AG04450 (cell line): ENCODE measurements around the gene EDC3. TPM values are rescaled to one million over a fixed set of nuclear protein-coding genes. Genes with fewer than 3 reads are reported as not detected.

Experiments
- CTCF ChIA-PET: fragments of 300-600, 350-600 bp; formaldehyde crosslinking; extraction: SDS; loops from one replicate; lab custom pipeline; 2022; ENCODE audit warnings: antibody characterized with exemption, inconsistent platforms; lab: Charles Lee
- POLR2A ChIA-PET: fragments of 350-600 bp; formaldehyde crosslinking; extraction: SDS; loops from one replicate; lab custom pipeline; 2021; ENCODE audit warnings: antibody characterized with exemption, inconsistent platforms; lab: Yijun Ruan, JAX
- DNase-seq: peaks from one replicate; pipeline ENCODE4 v3.0.0-alpha.2; 2011; ENCODE audit warnings: low read depth, low spot score
- H3K27ac ChIP-seq: one replicate; pipeline ENCODE4 v1.5.1; 2012; ENCODE audit warnings: low read depth, low read length, control low read depth
- H3K27me3 ChIP-seq: one replicate; pipeline ENCODE4 v1.6.0; 2012; ENCODE audit warnings: low read length; ENCODE audit not compliant: control insufficient read depth, insufficient read depth
- H3K4me3 ChIP-seq: 2 replicates; pipeline ENCODE4 v1.5.1; 2011; ENCODE audit warnings: mild to moderate bottlenecking, low read depth, low read length, control low read depth
- H3K9me3 ChIP-seq: 2 replicates; pipeline ENCODE4 v1.5.1; 2012; ENCODE audit warnings: low read length; ENCODE audit not compliant: control insufficient read depth, insufficient read depth
- CTCF ChIP-seq: IDR thresholded peaks from 2 replicates; pipeline ENCODE4 v1.5.1; 2011; ENCODE audit warnings: low read depth, low read length, control low read depth, inconsistent platforms
- polyA plus RNA-seq: library from polyadenylated mRNA; depleted of rRNA; stranded (reverse); fragments of >200 nt; gene quantifications from 2 replicates; pipeline ENCODE4 v1.2.3, GENCODE V29; 2011; rRNA removed

EDC3 gene
- polyA plus RNA-seq, 1 experiment, result 37.1 TPM

DNA sequence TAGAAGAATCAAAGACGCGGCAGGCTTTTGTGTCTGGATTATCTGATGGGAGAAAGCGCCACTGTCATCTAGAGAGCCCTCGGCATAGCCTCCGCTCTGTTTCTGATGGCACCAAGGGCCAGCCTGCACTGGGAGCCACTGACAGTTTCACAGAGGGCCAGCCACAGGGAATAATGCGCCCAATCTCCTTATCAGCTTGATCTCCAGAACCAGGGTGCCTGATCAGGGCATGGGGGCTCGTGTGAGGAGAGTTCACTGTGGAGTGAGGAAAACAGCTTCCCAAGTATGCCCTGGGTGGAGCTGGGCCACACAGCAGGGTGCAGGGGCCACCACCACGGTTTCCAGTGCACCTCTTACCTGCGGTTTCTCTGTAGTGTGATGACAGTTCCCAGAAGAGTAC is 110.0 kb downstream of the EDC3 start:
- ChIA-PET POLR2A (no interaction called here), CTCF (no interaction called here)
- H3K9me3 ChIP-seq, result no peaks in the 10 kb centered on the region
- DNase-seq, result no peak
- H3K27ac ChIP-seq, result no peak overlapping the region
- TF ChIP-seq CTCF, result no peak
- no peak overlapping the region for H3K4me3 ChIP-seq
- H3K27me3 ChIP-seq, result no peaks in the 10 kb centered on the region

DNA sequence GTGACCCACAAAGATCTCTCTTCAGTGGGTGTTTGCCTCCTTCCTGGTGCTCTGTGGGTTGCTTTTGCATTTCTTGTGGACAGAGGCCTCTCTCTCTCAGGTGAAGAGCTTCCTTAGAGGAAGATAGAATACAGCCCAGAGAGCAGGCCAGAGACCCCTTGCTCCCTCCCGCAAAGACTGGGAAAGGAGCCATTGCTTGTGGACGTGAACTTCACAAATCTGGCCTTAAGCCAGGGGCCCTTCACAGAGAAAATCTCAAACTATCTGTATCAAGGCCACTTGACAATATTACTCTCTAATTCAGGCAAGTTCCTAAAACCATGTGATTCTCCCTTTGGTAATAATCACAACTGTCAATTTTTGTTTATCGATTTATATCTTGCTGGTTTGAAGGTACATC is 110.6 kb downstream of the EDC3 start:
- ChIA-PET POLR2A (interaction anchor here (0.7 kb wide), 1 partner anchor 13 kb away, joined by 3 read pairs; no protein-coding TSS in a partner anchor), CTCF (no interaction called here)
- no peak for TF ChIP-seq CTCF
- no peak for DNase-seq
- Histone ChIP-seq H3K9me3 (no peaks in the 10 kb centered on the region), H3K27ac (no peak overlapping the region), H3K27me3 (no peaks in the 10 kb centered on the region), H3K4me3 (no peak overlapping the region)

DNA sequence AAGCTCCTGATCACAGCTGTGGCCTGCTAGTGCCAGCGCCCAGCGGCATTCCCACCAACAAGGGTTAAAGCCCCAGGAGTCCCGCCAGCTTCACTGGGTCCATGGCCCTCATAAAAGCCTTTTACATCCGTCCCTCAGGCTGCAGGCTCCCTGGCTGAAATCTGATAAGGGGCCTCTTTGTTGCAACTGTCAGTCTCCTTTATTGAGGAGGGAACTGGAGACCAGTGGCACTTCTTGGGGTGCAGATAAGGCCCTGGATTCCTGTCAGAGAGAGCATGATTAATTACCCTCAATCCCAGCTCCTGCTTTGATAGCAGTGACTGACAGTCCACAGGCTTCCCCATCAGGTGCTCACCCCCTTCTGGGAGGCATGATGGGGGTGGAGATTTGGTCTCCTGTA is 111.0 kb downstream of the EDC3 start:
- DNase-seq, result no peak
- Histone ChIP-seq H3K9me3 (no peaks in the 10 kb centered on the region), H3K4me3 (no peak overlapping the region), H3K27ac (no peak overlapping the region), H3K27me3 (no peaks in the 10 kb centered on the region)
- ChIA-PET CTCF (no interaction called here), POLR2A (interaction anchor here (0.7 kb wide), 1 partner anchor 13 kb away, joined by 3 read pairs; no protein-coding TSS in a partner anchor)
- TF ChIP-seq CTCF, result no peak

DNA sequence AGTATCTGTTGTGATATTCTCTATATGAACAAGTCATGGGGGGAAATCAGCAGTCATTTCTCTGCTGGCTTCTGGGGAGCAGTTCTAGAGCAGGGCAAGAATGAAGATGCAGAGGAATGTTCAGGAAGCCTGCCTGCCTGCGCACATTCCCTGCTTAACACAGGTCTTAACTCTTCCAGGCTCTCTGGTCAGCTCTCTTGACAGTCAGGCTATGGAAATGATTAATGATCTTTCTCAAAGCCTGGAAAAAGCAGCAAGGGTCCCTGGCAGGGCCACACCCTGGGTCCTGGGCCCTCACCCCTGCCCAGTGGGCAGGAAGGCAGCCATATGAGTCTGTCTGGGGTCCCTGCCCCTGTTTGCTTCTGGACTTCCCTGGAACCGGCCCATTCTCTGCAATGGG is 111.6 kb downstream of the EDC3 start:
- TF ChIP-seq CTCF, result no peak
- DNase-seq, result no peak
- Histone ChIP-seq H3K4me3 (no peak overlapping the region), H3K27me3 (no peaks in the 10 kb centered on the region), H3K27ac (no peak overlapping the region), H3K9me3 (no peaks in the 10 kb centered on the region)
- ChIA-PET POLR2A (no interaction called here), CTCF (no interaction called here)

Other genes with a start within 250 kb of the EDC3 start
- gene UBL7, start 234.9 kb downstream of the EDC3 start, polyA plus RNA-seq, result 76.6 and 82.8 TPM in 2 replicates
- 1.6 and 2.4 TPM in 2 replicates for gene ARID3B, start 154.8 kb downstream of the EDC3 start, polyA plus RNA-seq
- gene CLK3, start 80.2 kb downstream of the EDC3 start, polyA plus RNA-seq, result 34.9 and 41.2 TPM in 2 replicates
- gene CYP1A1, start 29.5 kb upstream of the EDC3 start, polyA plus RNA-seq, result 0.04 TPM in 1 of 2 replicates, not detected in the other
- gene CYP1A2, start 52.8 kb upstream of the EDC3 start, polyA plus RNA-seq, result not detected in 2 replicates
- 17.2 and 25.1 TPM in 2 replicates for gene CSK, start 86.1 kb upstream of the EDC3 start, polyA plus RNA-seq
- gene LMAN1L, start 116.8 kb upstream of the EDC3 start, polyA plus RNA-seq, result not detected in 2 replicates
- gene CPLX3, start 130.6 kb upstream of the EDC3 start, polyA plus RNA-seq, result not detected in 2 replicates
- gene ULK3, start 147.1 kb upstream of the EDC3 start, polyA plus RNA-seq, result 14.2 and 18.6 TPM in 2 replicates
- 116 and 127 TPM in 2 replicates for gene SCAMP2, start 177.3 kb upstream of the EDC3 start, polyA plus RNA-seq
- 55.5 and 69.4 TPM in 2 replicates for gene MPI, start 194.0 kb upstream of the EDC3 start, polyA plus RNA-seq
- gene FAM219B, start 210.8 kb upstream of the EDC3 start, polyA plus RNA-seq, result 38.2 and 43.2 TPM in 2 replicates
- gene COX5A, start 242.0 kb upstream of the EDC3 start, polyA plus RNA-seq, result 134 and 147 TPM in 2 replicates